ENCODE results near the gene TK1. TPM values are rescaled to one million over a fixed set of nuclear protein-coding genes. Genes with fewer than 3 reads are reported as not detected.

Gene TK1
- total RNA-seq, 1 experiment from 2014 or later: 153 TPM

DNA sequence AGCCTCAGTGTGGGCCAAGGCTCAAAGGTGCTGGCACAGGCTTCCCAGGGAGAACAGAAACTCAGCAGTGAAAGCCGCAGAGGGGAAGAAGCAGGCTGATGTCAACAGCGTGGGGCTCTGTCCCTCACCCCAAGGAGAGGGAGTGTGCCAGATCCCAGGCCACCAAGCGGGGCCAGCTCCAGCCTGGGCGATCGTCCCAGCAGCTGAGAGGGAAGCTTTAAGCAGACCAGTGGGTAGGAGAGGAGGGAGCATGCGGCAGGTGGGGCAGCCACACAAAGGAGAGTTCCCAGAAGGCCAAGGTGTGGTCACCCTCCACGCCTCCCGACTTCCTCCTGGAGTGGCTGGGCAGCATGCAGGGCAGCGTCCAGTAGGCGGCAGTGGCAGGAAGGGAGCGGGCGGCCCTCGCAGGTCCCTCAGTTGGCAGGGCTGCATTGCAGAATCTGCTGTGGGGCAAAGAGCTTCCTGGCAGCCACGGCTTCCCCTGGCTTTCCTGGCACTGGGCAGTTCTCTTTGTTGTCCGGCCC, 12.4 kb downstream of the TK1 start:
- Histone ChIP-seq H3K4me3 (ENCODE audit: low read depth in 2 of 2, low read length in 2 of 2) (peak overlapping the region in 1 of 2 experiments; percentile 7; a peak in 1 of 4 replicates), H3K27me3 (ENCODE audit: control insufficient read depth, insufficient read depth, low read length) (no peaks in the 10 kb centered on the region), H3K27ac (ENCODE audit: low read length) (peak overlapping the region; percentile 73), H3K36me3 (ENCODE audit: control insufficient read depth, insufficient read depth, low read length) (no peaks in the 10 kb centered on the region; the same call in 1 of the 2 replicates), H3K9me3 (ENCODE audit: control insufficient read depth, insufficient read depth, low read depth, low read length) (no peaks in the 10 kb centered on the region), H3K4me1 (ENCODE audit: control insufficient read depth, insufficient read depth, low read length) (peaks cover 63% of the 10 kb centered on the region)
- TF ChIP-seq, protein P1, sequence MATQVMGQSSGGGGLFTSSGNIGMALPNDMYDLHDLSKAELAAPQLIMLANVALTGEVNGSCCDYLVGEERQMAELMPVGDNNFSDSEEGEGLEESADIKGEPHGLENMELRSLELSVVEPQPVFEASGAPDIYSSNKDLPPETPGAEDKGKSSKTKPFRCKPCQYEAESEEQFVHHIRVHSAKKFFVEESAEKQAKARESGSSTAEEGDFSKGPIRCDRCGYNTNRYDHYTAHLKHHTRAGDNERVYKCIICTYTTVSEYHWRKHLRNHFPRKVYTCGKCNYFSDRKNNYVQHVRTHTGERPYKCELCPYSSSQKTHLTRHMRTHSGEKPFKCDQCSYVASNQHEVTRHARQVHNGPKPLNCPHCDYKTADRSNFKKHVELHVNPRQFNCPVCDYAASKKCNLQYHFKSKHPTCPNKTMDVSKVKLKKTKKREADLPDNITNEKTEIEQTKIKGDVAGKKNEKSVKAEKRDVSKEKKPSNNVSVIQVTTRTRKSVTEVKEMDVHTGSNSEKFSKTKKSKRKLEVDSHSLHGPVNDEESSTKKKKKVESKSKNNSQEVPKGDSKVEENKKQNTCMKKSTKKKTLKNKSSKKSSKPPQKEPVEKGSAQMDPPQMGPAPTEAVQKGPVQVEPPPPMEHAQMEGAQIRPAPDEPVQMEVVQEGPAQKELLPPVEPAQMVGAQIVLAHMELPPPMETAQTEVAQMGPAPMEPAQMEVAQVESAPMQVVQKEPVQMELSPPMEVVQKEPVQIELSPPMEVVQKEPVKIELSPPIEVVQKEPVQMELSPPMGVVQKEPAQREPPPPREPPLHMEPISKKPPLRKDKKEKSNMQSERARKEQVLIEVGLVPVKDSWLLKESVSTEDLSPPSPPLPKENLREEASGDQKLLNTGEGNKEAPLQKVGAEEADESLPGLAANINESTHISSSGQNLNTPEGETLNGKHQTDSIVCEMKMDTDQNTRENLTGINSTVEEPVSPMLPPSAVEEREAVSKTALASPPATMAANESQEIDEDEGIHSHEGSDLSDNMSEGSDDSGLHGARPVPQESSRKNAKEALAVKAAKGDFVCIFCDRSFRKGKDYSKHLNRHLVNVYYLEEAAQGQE (IDR thresholded peaks at IDR 0.05; ENCODE audit: insufficient read depth in 1 of 2, low read depth in 2 of 2, low read length in 1 of 2): no peak
- no peak for TF ChIP-seq SIN3A (IDR thresholded peaks at IDR 0.05; ENCODE audit: borderline replicate concordance, insufficient read depth, low read depth, low read length)
- TF ChIP-seq POLR2AphosphoS5 (IDR thresholded peaks at IDR 0.05; ENCODE audit: low read depth, low read length): peak; percentile 72
- ChIA-PET CTCF (interaction anchor here (0.6 to 1.1 kb wide), 3 partner anchors 25 to 32 kb away, joined by 3 to 6 read pairs (median 3); no protein-coding TSS in a partner anchor), POLR2A (interaction anchor here (0.6 kb wide), 1 partner anchor 12 kb away, joined by 7 read pairs; the partner anchor contains the start of genes AFMID and TK1)
- intact Hi-C loops (cut with micrococcal nuclease; ENCODE audit: unreplicated experiment): no loop called here
- peak; percentile 64 for ATAC-seq
- TSS peak; percentile 34 for BruUV-seq (replicated peaks)
- no peak for DNase-seq (ENCODE audit: low read depth, low spot score)
- in situ Hi-C loops (cut with HindIII; ENCODE audit: low pct_unique_long_range_greater_than_20kb, low sequenced_read_pairs): no loop called here

DNA sequence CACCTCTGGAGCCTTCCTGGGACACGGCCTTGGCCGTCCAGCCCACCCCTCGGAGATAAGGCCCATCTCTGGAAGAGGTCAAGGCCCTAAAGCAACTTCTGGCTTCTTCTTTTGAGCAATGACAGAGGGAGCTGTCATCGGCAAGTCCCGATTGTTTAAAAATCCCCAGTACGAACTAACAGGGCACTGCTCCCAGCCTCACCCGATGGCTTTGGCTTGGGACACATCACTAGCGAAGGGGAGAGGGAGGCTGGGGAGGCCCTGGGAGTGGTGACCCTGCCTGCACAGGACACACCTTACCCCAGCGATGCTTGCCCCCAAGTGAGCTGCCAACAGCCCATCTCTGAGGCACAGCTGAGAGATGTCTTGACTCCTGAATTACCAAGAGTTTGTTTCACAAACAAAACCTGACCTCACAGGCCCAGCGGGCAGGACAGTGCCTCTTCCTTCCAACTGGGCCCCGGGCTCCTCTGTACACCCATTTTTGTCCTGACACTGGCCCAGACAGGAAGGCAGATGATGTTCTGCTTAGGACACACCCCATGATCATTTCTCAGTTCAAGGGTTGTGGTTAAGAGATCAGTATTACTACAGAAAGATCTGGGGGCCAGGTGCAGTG, 13.6 kb downstream of the TK1 start:
- POLR2A ChIA-PET: no interaction called here

More for the DNA sequence above, 13.6 kb downstream of the TK1 start:
- CTCF ChIA-PET: interaction anchor here (0.6 kb wide), 1 partner anchor 255 kb away, joined by 7 read pairs; no protein-coding TSS in a partner anchor
- H3K36me3 ChIP-seq (ENCODE audit: control insufficient read depth, insufficient read depth, low read length): no peaks in the 10 kb centered on the region; the same call in 1 of the 2 replicates
- no TSS peak for BruUV-seq (replicated peaks)
- no peaks in the 10 kb centered on the region for H3K9me3 ChIP-seq (ENCODE audit: control insufficient read depth, insufficient read depth, low read depth, low read length)
- H3K27me3 ChIP-seq (ENCODE audit: control insufficient read depth, insufficient read depth, low read length): no peaks in the 10 kb centered on the region
- intact Hi-C loops (cut with micrococcal nuclease; ENCODE audit: unreplicated experiment): no loop called here
- in situ Hi-C loops (cut with HindIII; ENCODE audit: low pct_unique_long_range_greater_than_20kb, low sequenced_read_pairs): no loop called here
- H3K4me3 ChIP-seq (ENCODE audit: low read depth in 2 of 2, low read length in 2 of 2): no peak overlapping the region
- DNase-seq (ENCODE audit: low read depth, low spot score) (no peak), ATAC-seq (no peak)
- TF ChIP-seq, protein P2, sequence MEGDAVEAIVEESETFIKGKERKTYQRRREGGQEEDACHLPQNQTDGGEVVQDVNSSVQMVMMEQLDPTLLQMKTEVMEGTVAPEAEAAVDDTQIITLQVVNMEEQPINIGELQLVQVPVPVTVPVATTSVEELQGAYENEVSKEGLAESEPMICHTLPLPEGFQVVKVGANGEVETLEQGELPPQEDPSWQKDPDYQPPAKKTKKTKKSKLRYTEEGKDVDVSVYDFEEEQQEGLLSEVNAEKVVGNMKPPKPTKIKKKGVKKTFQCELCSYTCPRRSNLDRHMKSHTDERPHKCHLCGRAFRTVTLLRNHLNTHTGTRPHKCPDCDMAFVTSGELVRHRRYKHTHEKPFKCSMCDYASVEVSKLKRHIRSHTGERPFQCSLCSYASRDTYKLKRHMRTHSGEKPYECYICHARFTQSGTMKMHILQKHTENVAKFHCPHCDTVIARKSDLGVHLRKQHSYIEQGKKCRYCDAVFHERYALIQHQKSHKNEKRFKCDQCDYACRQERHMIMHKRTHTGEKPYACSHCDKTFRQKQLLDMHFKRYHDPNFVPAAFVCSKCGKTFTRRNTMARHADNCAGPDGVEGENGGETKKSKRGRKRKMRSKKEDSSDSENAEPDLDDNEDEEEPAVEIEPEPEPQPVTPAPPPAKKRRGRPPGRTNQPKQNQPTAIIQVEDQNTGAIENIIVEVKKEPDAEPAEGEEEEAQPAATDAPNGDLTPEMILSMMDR (IDR thresholded peaks at IDR 0.05): no peak
- TF ChIP-seq SIN3A (IDR thresholded peaks at IDR 0.05; ENCODE audit: borderline replicate concordance, insufficient read depth, low read depth, low read length) (no peak), TCF7L2 (IDR thresholded peaks at IDR 0.05; ENCODE audit: low read depth, low read length) (no peak), POLR2AphosphoS5 (IDR thresholded peaks at IDR 0.05; ENCODE audit: low read depth, low read length) (no peak)
- TF ChIP-seq, protein P1 (IDR thresholded peaks at IDR 0.05; ENCODE audit: insufficient read depth in 1 of 2, low read depth in 2 of 2, low read length in 1 of 2): no peak
- peak overlapping the region; percentile 54; the same call in 1 of the 2 replicates for H3K27ac ChIP-seq (ENCODE audit: low read length)
- peaks cover 64% of the 10 kb centered on the region for H3K4me1 ChIP-seq (ENCODE audit: control insufficient read depth, insufficient read depth, low read length)
